Fibroblast of skin of left biceps (primary cell): ENCODE measurements around the gene UBE2D2.

Experiments used
- DNase-seq, 2 experiments: peaks; one replicate each; pipeline ENCODE4 v3.0.0-alpha.2; 2013; ENCODE audit warnings: low read depth in 2 of 2

The UBE2D2 gene

GRCh38 chr5:139660923-139661814, 100.0 kb downstream of the UBE2D2 start:
- DNase-seq, result peak; percentile 76 to 77

GRCh38 chr5:139662617-139663016, 101.5 kb downstream of the UBE2D2 start:
- no peak for DNase-seq

GRCh38 chr5:139663207-139664085, 102.3 kb downstream of the UBE2D2 start:
- DNase-seq, result no peak

- DNase-seq, result no peak
Measured at GRCh38 chr5:139664086-139664693, 103.1 kb downstream of the UBE2D2 start.

- DNase-seq, result no peak
Measured at GRCh38 chr5:139664727-139665351, 103.7 kb downstream of the UBE2D2 start.

GRCh38 chr5:139665626-139666025, 104.5 kb downstream of the UBE2D2 start:
- DNase-seq, result no peak

GRCh38 chr5:139666551-139666950, 105.4 kb downstream of the UBE2D2 start:
- DNase-seq, result no peak

GRCh38 chr5:139667001-139667729, 106.0 kb downstream of the UBE2D2 start:
- no peak for DNase-seq

- no peak for DNase-seq
Measured at GRCh38 chr5:139667730-139668063, 106.6 kb downstream of the UBE2D2 start.

GRCh38 chr5:139668064-139668880, 107.1 kb downstream of the UBE2D2 start:
- no peak for DNase-seq

- DNase-seq, result no peak
Measured at GRCh38 chr5:139668924-139669661, 108.0 kb downstream of the UBE2D2 start.

- no peak for DNase-seq
Measured at GRCh38 chr5:139669662-139670368, 108.7 kb downstream of the UBE2D2 start.

- no peak for DNase-seq
Measured at GRCh38 chr5:139670369-139671095, 109.4 kb downstream of the UBE2D2 start.

GRCh38 chr5:139671096-139671841, 110.1 kb downstream of the UBE2D2 start:
- no peak for DNase-seq

GRCh38 chr5:139675213-139675612, 114.1 kb downstream of the UBE2D2 start:
- no peak for DNase-seq

GRCh38 chr5:139675825-139676224, 114.7 kb downstream of the UBE2D2 start:
- DNase-seq, result no peak

GRCh38 chr5:139676406-139676805, 115.3 kb downstream of the UBE2D2 start:
- DNase-seq, result no peak
